HepG2 (cell line): ENCODE data around the gene SOX12. TPM values are rescaled to one million over a fixed set of nuclear protein-coding genes. Genes with fewer than 3 reads are reported as not detected.
A peak's percentile ranks its signal among the peaks of the same experiment; 100 is the strongest.

Experiments used
- BRCA1 ChIP-seq: sonication (generic); formaldehyde crosslinking; IDR thresholded peaks from 2 replicates; pipeline ENCODE4 v1.4.0; 2020; ENCODE audit warnings: missing genetic modification reagents
- ETS1 ChIP-seq: sonication (generic); formaldehyde crosslinking; IDR thresholded peaks from 2 replicates; pipeline ENCODE4 v1.4.0; 2020; ENCODE audit warnings: missing genetic modification reagents
- FOXM1 ChIP-seq: sonication (generic); formaldehyde crosslinking; IDR thresholded peaks from 2 replicates; pipeline ENCODE4 v1.5.0; 2020; ENCODE audit warnings: missing genetic modification reagents
- HBP1 ChIP-seq: IDR thresholded peaks from 2 replicates; pipeline ENCODE4 v1.6.1; 2016; ENCODE audit warnings: low read depth, control low read depth
- JUN ChIP-seq: sonication (generic); formaldehyde crosslinking; IDR thresholded peaks from 2 replicates; pipeline ENCODE4 v1.4.0; 2020; ENCODE audit warnings: mild to moderate bottlenecking, missing genetic modification reagents
- KDM1A ChIP-seq: IDR thresholded peaks from 2 replicates; pipeline ENCODE4 v1.6.1; 2016; ENCODE audit warnings: missing compliant biosample characterization
- NFYC ChIP-seq: IDR thresholded peaks from 2 replicates; pipeline ENCODE4 v1.6.1; 2016; ENCODE audit warnings: missing genetic modification reagents, missing compliant biosample characterization
- PAXIP1 ChIP-seq: sonication (generic); formaldehyde crosslinking; conservative IDR thresholded peaks from 2 replicates; pipeline ENCODE4 v1.4.0; 2020; ENCODE audit warnings: mild to moderate bottlenecking, missing genetic modification reagents, moderate library complexity
- SP4 ChIP-seq: sonication (generic); formaldehyde crosslinking; IDR thresholded peaks from 2 replicates; pipeline ENCODE4 v1.8.1; 2023; ENCODE audit warnings: mild to moderate bottlenecking, missing genetic modification reagents
- STAT6 ChIP-seq: sonication (generic); formaldehyde crosslinking; IDR thresholded peaks from 2 replicates; pipeline ENCODE4 v1.4.0; 2020; ENCODE audit warnings: missing genetic modification reagents, mild to moderate bottlenecking, borderline replicate concordance
- TAF1 ChIP-seq: sonication (generic); formaldehyde crosslinking; IDR thresholded peaks from 2 replicates; pipeline ENCODE4 v1.4.0; 2020; ENCODE audit warnings: missing genetic modification reagents
- UBTF ChIP-seq: sonication (generic); formaldehyde crosslinking; IDR thresholded peaks from 2 replicates; pipeline ENCODE4 v1.4.0; 2020; ENCODE audit warnings: mild to moderate bottlenecking, missing genetic modification reagents
- ZKSCAN1 ChIP-seq: fragments of 150-350 bp; IDR thresholded peaks from 2 replicates; pipeline ENCODE4 v1.6.1; 2014; ENCODE audit warnings: low read length
- ZNF20 ChIP-seq: sonication (generic); formaldehyde crosslinking; IDR thresholded peaks from 2 replicates; pipeline ENCODE4 v1.4.0; 2020; ENCODE audit warnings: mild to moderate bottlenecking, moderate library complexity, missing genetic modification reagents
- ZNF317 ChIP-seq: sonication (generic); formaldehyde crosslinking; IDR thresholded peaks from 2 replicates; pipeline ENCODE4 v1.5.0; 2020; ENCODE audit warnings: mild to moderate bottlenecking, missing genetic modification reagents
- ZNF562 ChIP-seq: sonication (generic); formaldehyde crosslinking; IDR thresholded peaks from 2 replicates; pipeline ENCODE4 v1.8.0; 2022; ENCODE audit warnings: missing genetic modification reagents, borderline replicate concordance
- ZNF614 ChIP-seq: IDR thresholded peaks from 2 replicates; pipeline ENCODE4 v1.6.1; 2018; ENCODE audit warnings: missing biosample characterization, missing genetic modification reagents, inconsistent platforms, borderline replicate concordance
- ZNF674 ChIP-seq: sonication (generic); formaldehyde crosslinking; IDR thresholded peaks from 2 replicates; pipeline ENCODE4 v1.5.0; 2020; ENCODE audit warnings: low read depth, mild to moderate bottlenecking, missing genetic modification reagents
- polyA plus RNA-seq, 8 experiments: library from polyadenylated mRNA; depleted of rRNA in 3 of 8; stranded (reverse) in 7 of 8; unstranded in 1 of 8; fragments of >200 nt; fragmentation: Illumina TruSeq in 4 of 8; extraction: Trizol in 4 of 8; gene quantifications; 2 replicates each; pipeline versions ENCODE4 v1.2.1 to v1.2.3, GENCODE V29; 2011 to 2016; ENCODE audit warnings: low read depth in 4 of 8, missing spikeins in 1 of 8, mixed read lengths in 1 of 8; ENCODE audit not compliant: insufficient read depth in 1 of 8
- total RNA-seq, 5 experiments: library from RNA; depleted of rRNA; stranded (reverse); fragments of >200 nt; fragmentation: Illumina TruSeq; extraction: Trizol; gene quantifications; 2 replicates each; pipeline ENCODE4 v1.2.3, GENCODE V29; 2016; ENCODE audit warnings: low read depth in 1 of 5

Gene SOX12
- total and polyA plus RNA-seq, 2 of the 13 experiments (the other 11 are each of a cell fraction or from before 2014, with no cell fraction given): 10.0 to 18.7 TPM

GRCh38 chr20:325889-326644, 715 bp downstream of the SOX12 start (continued):
- TF ChIP-seq ETS1 (CRISPR knock-in tag): no peak
- TF ChIP-seq STAT6 (CRISPR knock-in tag): no peak
- TF ChIP-seq HBP1 (CRISPR knock-in tag): no peak
- 0 out of 2 replicates have a peak, but pooled peaks have one; percentile 32 for TF ChIP-seq ZNF317 (CRISPR knock-in tag)
- TF ChIP-seq SP4 (CRISPR knock-in tag): no peak; the same call in 1 of the 2 replicates
- peak; percentile 60; the same call in 1 of the 2 replicates for TF ChIP-seq UBTF
- TF ChIP-seq ZNF674 (CRISPR knock-in tag): 0 out of 2 replicates have a peak, but pooled peaks have one; percentile 21
- no peak for TF ChIP-seq KDM1A (CRISPR knock-in tag)
- TF ChIP-seq FOXM1 (CRISPR knock-in tag): 0 out of 2 replicates have a peak, but pooled peaks have one; percentile 9
- TF ChIP-seq ZNF614 (CRISPR knock-in tag): no peak
- TF ChIP-seq TAF1 (CRISPR knock-in tag): peak; percentile 54
- TF ChIP-seq ZNF20 (CRISPR knock-in tag): no peak
- TF ChIP-seq JUN (CRISPR knock-in tag): no peak
- TF ChIP-seq BRCA1 (CRISPR knock-in tag): no peak
- no peak; the same call in 1 of the 2 replicates for TF ChIP-seq PAXIP1 (CRISPR knock-in tag)
- no peak for TF ChIP-seq ZNF562 (CRISPR knock-in tag)
- no peak for TF ChIP-seq ZKSCAN1
- TF ChIP-seq NFYC (CRISPR knock-in tag): no peak
